ENCODE results near the gene JAG1.

JAG1 gene

DNA sequence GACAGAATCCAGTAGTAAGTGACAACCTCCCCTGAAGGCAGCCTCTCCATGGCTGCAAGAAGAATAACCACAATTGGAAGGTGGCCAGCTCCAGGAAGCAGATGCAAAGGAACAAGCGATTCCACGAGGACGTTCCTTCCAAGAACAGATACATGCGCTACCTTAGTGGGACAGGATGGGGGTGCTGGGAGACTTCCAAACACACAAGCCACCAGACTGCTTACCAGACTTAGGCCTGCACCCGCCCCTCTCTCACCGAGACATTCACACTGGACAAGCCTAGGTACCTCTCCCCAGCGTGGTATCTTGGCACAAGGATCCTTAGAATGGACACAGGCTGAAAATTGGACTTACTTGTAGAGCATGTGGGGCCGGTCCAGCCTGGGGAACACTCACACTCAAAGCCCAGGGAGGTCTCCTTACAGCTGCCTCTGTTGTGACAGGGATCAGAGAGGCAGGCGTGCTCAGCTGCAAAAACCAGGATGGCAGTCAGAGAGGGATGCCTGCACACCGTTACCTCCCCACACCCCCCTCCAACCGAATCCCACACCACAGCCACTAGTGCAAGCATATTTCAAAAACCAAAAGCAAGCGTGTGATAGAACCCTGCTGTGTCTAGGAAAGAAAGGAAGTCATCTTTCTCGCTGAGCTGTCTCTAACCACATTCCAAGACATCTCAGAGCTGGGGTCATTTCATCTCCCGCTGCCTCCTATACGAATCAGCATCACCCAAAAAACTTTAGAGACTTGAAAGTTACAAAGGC lies 22.4 kb downstream of the JAG1 start:
- DNase-seq = peak; percentile 67

DNA sequence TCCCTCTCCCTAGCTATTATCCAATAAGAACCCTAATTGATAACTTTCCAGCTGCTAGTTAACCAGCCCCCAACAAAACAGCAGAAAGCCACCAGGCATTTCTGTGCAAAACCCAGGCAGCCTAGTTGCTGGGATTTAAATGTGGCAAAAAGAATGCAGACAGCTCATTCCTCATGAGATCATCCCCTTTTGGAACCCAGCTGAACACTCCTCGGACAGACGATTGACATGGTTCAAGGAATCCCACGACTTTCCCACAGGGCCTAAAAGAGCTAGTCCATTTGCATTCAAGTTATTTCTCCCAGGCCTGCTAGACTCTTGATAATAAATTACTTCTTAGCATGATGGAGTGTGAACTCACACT lies 24.0 kb downstream of the JAG1 start:
- DNase-seq = no peak

GRCh38 chr20:10649080-10649796 lies 24.6 kb downstream of the JAG1 start:
- no peak for DNase-seq

- DNase-seq = no peak
These were observed 25.1 kb downstream of the JAG1 start for GRCh38 chr20:10648651-10649050.

DNA sequence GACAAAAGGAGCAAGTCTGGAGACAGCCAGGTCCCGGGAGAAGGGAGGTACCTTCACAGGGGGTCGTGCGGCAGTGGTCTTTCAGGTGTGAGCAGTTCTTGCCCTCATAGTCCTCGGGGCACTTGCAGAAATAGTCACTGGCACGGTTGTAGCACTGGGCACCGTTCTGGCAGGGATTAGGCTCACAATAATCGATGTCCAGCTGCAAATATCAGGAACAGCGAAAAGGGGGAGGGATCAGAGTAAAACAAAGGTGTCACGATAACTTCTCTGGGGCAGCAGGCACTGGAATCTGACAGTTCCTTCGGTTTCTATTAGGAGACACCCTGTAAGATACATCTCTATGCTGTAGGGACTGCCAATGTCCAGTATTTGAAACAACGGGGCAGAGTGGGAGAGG lies 25.9 kb downstream of the JAG1 start:
- DNase-seq = no peak

DNA sequence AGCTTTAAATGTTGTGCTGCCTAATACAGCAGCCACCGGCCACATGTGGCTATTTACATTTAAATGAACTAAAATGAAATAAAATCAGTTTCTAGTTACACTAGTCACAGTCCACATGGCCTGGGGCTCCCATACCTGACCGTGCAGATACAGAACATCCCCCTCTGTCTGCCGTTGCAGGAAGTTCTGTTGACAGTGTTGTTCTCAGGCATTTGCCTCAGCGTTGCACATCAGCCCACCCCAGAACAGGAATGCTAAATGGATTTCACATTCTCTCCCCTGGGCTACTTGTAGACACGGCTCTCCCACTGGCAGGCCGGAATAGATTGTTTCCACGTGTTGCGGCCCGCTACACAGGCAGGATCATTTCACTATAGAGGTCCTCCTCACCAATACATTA lies 26.3 kb downstream of the JAG1 start:
- no peak for DNase-seq

GRCh38 chr20:10646886-10647420 lies 26.8 kb downstream of the JAG1 start:
- DNase-seq = no peak

DNA sequence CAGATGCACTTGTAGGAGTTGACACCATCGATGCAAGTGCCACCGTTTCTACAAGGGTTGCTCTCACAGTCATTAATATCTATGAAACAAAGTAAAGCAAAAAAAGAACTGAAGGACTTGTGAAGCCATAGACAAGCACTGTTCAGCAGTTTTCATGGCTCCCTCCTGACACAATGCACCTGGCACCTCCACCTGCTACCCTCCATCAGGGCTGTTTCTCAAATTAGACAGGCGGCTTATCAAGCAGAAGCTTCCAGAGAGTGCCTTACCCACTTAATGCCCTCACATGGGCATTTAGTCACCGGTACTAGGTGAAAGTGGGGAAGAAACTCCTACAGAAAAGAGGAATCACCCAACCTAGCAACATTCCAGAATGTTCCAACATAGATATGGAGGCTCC lies 27.8 kb downstream of the JAG1 start:
- no peak for DNase-seq

DNA sequence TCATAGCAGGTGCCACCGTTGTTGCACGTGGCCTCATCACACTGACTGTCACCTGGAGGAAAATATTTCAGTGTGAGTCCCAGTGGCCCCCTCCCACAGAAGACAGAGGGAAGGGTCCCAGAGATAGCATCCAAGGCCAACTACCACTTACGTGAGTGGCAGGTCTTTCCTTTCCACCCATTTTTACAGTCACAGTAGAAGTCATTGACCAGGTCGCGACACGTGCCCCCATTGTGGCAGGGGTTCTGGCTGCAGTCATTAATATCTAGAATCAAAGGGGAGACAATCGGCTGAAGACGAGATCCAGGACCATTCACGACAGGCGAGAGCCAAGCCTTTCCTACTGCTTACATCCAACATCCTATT lies 28.6 kb downstream of the JAG1 start:
- DNase-seq = no peak

DNA sequence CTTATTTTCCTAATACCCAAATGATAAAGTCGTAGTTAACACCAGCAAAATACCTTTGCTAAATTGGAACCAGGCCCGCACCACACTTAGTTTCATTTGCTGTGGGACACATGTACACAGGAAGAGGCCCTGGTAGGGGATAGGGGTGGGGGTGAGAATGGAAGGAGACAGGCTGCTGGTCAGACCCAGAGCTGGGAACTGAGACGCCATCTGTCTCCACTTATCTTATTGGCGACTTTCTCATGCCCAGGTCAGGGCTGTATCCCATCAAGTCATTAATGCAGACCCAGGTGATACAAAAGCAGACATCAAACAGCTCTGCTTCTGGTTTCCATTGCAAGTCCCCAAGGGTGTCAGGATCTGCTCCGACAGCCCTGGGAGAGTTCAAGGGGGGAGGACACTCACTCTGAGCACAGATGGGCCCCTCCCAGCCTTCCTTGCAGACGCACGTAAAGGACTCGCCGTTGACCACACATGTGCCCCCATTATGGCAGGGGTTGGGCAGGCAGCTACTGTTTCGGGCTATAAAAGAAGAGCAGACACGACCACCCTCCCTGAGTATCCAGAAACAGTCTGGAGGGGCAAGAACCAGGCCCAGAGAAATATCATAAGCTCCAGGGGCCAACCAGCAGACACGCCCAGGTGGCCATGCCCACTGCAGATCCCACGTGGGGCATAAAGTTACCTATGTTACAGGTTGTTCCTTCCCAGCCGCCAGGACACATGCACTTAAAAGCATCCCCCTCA lies 29.2 kb downstream of the JAG1 start:
- no peak for DNase-seq

DNA sequence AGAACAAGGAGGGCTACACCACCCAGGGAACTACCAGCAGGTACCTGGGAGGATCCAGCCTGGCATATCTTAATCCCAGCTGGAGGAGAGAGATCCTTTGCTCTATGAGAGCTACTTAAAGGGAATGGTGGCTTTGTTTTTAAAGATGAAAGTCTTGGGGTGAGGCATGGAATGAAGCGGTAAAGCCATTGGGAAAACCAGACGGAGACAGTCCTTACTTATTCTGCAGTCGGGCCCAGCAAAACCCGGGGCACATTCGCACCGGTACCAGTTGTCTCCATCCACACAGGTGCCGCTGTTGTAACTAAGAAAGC lies 30.3 kb downstream of the JAG1 start:
- no peak for DNase-seq

- no peak for DNase-seq
These were observed 30.8 kb downstream of the JAG1 start for GRCh38 chr20:10642856-10643559.

- no peak for DNase-seq
These were observed 31.9 kb downstream of the JAG1 start for GRCh38 chr20:10641893-10642292.

DNA sequence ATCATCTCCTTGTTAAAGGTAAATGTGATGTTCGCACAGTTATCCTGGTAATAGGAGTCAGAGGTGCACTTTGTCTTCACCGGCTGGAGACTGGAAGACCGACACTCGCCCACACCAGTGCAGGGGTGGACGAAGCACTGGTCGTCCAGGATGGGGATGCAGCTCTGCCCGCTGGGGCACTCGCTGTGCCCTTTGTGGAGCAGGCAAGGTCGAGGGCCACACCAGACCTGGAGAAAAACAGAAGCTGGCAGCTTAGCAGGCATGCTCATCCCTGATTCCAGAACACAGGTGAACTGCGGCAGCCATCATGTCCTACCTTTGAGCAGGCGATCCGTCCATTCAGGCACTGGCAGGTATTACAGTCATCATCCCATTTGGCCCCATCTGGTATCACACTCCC lies 32.3 kb downstream of the JAG1 start:
- no peak for DNase-seq

DNA sequence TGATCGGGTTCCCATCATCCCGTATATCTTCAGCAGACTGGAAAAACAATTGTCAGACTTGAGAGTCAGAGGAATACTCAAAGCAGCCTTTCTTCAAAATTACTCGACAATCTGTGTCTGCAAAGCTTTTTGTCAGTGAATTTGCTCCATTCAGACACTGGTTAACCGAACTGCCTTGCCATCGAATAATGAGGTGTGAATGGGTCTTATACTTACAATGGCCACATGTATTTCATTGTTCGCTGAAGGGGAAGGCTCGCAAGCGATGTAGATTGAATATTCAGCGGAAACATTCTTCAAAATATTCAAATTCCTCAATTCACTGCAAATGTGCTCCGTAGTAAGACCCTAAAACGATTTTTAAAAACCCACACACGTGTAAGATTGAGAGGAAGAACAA lies 32.9 kb downstream of the JAG1 start:
- DNase-seq = no peak

DNA sequence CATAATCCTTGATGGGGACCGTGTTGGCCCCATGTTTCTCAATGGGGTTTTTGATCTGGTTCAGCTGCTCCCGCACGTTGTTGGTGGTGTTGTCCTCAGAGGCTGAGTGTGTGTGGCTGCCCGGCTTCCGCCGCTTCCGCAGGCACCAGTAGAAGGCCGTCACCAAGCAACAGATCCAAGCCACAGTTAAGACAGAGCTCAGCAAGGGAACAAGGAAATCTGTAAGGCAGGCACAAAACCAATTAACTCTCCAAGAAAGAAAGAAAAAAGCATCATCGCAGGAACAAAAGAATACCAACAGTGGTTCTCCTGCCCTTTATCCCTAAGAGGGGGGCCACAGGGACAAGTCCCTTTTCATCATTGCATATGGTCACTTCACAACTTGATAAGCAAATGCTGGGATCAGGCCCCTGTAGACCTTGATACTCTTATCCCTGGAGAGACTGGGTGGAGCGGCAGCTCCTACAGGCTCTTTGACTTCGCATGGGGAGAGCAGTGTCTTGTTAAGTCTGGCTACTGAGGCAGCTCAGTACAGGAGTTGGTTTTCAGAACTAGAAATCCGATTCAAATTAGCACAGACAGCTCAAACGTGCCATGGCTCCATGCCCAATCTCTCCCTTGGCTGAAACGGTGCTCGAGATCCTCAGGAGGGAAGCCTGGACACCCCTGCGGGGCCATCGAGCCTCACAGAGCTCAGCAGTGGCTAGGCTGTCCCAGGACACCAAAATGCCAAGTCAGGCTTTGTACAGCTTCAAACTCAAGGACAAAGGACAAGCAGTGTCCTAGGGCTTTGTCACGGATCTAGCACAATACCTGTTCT lies 33.9 kb downstream of the JAG1 start:
- DNase-seq = no peak

- no peak for DNase-seq
These were observed 34.6 kb downstream of the JAG1 start for GRCh38 chr20:10639077-10639736.

DNA sequence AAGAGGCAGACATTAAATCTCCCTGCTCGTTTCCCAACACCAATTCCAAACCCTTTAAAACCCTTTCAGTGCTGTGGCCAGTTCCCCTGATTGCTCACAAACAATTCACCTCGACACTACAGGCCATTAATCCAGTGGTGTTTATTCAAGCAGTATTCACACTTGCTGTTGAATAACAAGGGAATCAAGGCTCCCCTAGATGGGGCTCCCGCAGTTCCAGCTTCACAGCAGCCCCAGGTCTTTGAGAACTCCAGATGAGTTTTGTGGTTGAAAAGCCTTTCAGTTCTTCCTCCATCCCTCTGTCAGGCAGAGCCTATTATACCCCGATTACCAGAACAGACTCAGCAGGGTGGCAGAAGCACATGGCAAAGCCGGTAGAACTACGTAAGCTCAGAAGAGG lies 36.2 kb downstream of the JAG1 start:
- no peak for DNase-seq

DNA sequence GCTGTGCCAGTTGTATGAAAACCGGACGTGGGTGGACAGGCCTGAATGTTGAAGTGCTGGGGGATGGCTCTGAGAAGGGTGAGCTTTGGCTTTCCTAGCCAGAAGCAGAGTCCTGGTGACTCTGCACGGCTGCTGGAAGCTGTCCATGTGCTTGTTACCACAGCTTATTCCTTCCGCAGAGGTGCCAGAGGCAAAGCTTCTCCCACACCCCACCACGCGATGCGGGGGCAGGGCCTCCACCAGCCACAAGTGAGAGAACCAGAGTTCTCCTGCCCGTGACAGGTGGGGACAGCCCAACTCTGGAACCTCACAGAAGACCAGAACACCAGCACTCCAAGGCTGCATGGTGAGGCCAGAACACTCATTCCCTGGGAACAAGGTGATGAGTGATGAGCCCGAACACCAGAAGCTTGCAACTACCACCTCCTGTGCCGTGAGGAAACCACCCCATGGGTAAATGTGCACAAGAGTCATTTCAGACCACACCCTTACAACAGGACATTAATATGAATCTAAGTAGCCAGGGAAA lies 36.7 kb downstream of the JAG1 start:
- DNase-seq = no peak

GRCh38 chr20:10636326-10636818 lies 37.4 kb downstream of the JAG1 start:
- no peak for DNase-seq

DNA sequence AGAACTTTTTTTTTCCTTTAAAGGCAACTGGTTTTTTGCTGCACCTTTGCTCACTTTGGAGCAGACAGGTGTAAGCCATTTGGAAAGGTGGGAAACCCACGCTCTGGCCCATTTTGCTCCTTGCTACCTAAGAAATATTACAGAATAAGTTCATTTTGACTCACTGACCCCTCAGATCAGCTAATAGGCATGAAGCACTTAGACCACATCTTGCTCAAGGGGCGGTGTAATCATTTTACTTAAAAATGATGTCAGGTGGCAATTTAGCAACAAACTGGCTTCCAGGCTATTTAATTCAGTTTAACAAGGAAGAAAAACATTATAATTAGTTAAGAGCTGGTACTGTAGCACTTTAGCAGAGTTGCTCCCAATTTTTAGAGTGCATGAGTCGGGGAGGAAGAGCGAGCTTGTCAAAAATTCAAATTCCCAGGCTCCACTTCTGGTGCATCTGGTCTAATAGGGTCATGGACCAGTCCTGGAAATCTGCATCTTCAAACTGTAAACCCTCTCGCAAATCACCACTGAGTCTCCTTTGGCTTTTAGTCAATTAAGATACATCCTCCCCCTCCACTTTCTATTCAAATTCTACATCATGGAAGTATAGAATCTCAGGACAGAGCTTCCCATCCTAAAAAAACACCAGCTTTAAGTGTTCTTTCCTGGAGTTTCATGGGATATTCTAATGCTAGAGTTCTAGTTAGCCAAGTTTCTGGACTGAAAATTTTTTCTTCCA lies 38.2 kb downstream of the JAG1 start:
- no peak for DNase-seq
